ENCODE results near the gene IST1.
"Not testable (repeated sequence)": the region's sequence is repeated elsewhere in the genome, so short reads cannot be mapped to it uniquely, and the experiment has no call there.

Gene IST1

DNA sequence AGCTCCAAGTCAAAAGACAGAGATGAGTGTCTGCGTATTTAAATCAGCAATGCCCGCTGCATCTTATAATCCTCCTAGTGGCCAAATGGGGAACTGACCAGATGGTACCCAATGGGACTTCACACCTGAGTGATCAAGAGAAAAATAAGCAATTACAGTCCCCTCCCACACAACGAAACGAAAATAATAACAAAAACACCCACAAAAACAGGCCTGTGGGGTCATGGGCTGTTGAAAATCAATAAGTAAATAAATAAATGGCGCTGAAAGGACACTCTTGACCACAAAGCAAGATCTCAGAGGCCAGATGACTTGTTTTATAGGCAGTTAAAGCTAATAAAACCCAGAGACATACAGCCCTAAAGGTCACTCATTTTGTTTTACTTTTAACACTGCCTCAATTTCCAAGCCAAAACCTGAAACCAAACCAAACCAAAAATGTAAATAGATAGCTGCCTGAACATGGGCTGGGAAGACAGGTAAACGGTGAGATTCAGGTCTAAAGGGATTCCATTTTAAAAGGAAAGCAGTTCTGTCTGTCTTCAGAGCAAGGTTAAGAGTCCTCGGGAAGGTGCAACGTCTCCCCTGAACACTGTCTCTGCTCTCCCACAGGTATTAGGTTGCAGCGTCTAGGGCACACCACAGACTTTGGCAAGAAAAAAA, 12.7 kb upstream of the IST1 start:
- peak; percentile 67 for DNase-seq

DNA sequence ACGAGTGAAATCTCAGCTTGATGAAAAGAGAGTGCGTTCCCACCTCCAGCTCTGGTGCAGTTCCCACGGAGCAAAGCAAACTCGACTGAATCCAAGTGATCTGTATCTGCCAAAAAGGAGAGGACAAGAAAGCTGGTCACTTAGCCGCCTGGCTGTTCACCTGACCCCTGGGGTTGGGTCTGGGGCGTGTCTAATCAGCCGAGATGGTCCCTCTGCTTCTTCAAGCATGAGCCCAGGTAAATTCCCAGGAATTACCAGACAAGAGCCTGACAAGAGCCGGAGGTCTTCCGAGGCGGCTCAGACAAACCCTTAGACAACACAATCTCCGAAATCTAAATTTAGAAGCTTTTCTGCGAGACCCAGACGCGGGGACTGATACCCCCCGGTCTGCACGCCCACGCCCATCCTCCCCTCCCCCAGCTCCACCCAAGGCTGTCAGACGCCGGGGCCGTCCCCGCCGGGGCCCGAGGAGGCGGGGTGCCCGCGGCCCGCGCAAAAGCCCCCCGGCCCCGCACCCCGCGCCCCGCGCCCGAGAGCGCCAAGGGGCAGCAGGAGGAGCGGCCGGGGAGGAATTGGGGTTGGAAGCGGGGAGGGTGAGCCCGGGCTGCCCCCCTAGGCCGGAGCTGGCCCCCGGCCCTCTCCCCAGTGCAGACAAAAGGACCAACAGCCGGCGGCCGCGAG, 12.0 kb upstream of the IST1 start:
- DNase-seq: peak; percentile 10

DNA sequence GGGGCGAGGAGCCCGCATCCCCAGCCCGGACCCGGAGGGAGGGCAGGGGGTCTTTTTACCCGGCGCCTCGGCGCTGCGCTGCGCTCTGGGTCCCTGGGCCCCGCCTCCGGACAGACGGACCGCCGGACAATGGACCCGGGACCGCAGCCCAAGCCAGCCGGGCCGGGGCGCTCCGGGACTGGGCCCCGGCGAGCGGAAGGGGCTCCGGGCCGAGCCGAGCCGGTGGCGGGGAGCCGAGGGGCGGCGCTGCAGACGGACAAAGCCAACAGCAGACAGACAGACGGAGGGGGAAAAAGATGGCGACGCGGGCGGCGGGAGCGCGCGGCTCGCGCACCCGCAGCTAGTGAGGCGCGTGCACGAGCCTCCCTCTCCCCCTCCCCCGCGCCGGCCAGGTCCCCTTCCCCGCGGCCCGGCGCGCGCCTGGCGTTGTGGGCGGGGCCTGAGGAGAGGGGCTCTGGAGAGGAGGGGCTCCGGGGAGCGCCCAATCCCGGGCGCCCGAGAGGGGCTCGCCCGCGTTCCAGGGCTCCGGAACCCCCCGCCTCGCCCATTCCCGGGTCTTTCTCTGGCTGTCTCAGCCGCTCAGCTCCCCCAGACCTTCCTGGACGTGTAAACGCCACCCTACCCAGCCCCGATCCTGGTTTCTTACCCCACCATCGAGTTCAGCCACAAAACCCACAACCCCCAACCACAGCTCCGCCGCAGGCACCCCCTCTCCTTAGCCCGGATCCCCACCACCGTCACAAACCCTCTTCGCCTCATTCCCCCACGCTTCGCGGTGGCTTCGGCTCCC, 11.3 kb upstream of the IST1 start, which contains the start of gene ZNF821:
Gene ZNF821, minus strand, starts transcription at position 334 of the 790 bp plus-strand sequence. CDS start 4,236 bp downstream, outside the sequence.
- peak; percentile 80 for DNase-seq

DNA sequence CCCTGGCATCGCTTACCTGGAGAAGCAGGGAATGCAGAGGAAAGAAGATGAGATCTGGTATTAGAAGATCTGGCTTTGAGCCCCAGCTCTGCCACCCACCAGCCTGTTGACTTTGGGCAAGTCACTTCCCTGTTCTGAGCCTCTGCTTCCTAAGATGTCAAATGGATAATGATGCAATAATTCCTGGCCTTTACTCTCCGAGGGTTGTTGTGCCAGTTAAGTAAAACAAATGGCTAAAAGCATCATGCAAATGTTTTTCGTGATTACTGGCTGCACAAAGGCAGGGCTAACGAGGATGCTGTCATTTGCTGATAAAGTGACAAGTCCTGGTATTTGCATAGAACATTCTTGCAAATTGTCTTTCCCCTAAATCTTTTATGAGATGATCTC, 10.1 kb upstream of the IST1 start:
- no peak for DNase-seq

DNA sequence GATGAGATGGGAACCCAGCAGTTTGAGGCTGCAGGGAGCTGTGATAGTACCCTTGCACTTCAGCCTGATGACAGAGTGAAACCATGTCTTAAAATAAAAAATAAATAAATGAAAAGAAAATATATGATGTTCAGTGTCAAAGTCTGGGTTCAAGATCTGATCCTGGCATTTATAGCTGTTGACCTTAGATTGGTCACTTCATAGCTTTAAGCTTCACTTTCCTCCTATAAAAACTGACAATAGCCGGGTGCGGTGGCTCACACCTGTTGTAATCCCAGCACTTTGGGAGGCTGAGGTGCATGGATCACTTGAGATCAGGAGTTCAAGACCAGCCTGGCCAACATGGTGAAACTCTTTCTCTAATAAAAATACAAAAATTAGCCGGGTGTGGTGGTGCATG, 6.2 kb upstream of the IST1 start:
- DNase-seq: no peak

DNA sequence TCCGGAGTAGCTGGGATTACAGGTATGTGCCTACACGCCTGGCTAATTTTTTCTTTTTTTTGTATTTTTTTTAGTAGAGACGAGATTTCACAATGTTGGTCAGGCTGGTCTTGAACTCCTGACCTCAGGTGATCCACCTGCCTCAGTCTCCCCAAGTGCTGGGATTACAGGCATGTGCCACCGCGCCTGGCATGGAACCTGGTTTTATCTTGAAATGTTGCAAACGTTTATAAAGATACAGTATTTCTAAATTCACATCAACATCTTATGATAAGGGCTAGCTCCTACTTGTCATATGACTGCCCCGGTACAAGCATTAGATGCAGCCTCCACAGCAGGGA, 1.5 kb upstream of the IST1 start:
- no peak for DNase-seq

DNA sequence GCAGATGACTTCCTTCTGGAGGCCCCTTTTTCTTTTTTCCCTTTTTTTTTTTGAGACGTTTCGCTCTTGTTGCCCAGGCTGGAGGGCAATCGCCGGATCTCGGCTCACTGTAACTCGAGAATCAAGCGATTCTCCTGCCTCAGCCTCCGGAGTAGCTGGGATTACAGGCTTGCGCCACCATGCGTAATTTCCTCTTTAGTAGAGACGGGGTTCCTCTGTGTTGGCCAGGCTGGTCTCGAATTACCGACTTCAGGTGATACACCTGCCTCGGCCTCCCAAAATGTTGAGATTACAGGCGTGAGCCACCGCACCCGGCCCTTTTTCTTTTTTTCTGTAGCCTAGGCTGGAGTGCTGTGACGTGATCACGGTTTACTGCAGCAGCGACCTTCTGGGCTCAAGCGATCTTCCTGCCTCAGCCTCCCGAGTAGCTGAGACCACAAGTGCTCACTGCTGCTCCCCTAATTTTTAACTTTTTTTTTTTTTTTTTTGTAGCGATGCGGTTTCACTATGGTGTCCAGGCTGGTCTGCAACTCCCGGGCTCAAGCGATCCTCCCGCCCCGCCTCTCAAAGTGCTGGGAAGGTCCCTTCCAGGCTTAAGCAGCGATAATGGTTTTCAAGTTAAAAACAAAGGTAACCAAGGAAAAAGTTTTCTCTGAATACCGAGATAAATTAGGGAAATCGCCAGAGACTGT, 956 bp upstream of the IST1 start:
- DNase-seq: peak; percentile 60

DNA sequence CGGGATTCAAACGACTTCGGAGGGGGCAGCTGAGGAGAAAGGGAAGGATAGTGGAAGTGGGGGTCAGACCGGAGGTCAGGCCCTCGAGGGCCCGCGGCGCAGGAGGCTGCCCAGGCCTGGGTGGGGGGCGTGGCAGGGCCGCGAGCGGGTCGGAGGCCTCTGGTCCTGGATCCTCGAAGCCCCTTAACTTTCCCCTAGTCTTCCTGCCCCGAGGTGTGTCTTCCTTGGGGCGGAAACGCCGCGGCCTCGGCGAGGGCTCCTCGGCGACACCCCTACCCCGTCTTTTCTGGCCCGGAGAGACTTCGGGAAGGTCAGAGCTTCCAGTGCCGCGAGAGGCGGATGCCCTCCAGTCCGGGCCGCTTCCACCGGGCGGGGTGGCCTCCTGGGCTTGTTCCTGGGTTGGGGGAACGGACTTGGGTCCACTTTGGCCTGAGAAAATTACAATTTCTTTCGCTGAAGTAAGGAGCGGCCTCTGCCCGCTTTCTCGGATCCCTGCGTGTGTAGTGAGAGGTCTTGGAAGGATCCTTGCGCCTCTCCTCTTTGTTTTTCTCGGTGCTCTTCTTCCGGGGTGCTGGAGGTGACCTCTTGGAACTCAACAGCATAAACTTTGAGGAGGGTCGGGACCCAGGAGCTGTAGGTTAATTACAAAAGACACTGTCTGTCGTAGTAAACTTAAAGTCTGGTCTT, 491 bp downstream of the IST1 start:
- peak; percentile 47 for DNase-seq

DNA sequence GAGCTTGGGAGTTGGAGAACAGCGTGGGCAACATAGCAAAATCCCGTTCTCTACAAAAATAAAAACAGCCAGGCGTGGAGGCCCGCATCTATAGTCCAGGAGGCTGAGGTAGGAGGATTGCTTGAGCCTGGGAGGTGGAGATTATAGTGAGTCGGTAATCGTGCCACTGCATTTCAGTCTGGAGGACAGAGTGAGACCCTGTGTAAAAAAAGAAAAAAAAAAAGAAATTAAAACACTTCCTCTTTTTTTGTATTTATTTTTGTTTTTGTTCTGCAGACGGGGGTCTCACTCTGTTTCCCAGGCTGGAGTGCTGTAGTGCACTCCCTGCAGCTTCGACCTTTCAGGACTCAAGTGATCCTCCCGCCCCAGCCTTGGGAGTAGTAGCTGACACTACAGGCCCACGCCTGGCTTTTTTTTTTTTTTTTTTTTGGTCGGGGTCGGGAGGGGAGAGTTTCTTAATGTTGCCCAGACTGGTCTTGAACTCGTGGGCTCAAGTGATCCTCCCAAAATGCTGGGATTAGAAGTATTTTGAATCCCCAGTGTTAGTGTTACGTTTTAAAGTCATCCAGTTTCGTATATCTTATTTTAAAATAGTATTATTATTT, 1.5 kb downstream of the IST1 start:
- no peak for DNase-seq

DNA sequence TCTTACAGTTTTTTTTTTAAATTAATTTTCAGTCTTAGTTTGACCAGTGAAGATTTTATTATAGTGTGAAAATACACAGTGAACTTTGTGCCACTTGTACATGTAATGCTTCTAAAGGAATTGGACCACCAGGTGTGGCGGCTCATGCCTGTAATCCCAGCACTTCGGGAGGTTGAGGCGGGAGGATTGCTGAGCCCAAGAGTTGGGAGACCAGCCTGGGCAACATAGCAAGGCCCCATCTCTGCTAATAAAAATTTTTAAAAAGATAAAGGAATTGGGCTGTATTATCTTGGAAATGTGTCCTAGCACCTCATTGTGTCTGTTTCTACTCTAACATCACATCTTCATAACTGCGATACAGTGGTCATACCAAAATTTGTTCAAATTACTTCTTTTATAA, 3.8 kb downstream of the IST1 start:
- no peak for DNase-seq

DNA sequence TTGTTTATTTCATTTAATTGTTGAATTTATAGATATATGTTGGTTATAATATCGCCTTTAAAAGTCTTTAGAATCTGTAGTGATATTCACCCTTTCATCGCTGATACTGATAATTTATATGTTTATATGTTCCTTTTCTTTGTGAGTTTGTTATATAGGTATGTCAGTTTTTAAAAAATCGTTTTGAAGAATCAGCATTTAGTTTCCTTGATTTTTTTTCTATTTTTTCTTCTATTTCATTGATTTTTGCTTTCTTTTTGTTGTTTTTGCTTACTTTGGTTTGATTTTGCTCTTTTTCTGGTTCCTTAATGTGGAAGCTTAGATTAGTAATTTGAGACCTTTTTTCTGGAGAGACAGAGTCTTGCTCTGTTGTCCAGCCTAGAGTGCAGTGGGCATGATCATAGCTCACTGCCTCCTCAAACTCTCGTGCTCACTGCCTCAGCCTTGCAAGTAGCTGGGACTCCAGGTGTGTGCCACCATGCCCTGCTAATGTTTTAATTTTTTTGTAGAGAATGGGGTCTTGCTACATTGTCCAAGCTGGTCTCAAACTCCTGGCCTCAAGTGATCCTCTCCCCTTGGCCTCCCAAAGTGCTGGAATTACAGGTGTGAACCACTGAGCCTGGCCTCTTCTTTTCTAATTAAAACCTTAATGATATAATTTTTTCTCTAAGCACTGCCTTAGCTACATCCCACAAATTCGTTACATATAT, 7.5 kb downstream of the IST1 start:
- no peak for DNase-seq

DNA sequence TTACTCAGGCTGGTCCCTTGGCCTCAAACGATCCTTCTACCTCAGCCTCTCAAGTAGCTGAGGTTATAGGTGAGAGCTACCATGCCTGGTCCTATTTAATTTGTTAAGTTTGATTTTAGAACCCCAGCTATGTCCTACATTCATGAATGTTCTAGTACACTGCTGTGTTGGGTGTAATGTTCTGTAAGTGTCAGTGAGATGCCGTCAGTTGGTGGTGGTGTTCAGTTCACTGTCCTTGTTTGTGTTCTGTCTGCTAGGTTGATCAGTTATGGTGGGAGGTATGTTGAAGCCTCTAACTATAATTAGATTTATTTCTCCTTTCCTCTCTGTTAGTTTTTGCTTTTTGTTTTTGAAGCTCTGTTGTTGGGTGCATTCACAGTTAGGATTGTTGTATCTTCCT, 8.3 kb downstream of the IST1 start:
- no peak for DNase-seq

DNA sequence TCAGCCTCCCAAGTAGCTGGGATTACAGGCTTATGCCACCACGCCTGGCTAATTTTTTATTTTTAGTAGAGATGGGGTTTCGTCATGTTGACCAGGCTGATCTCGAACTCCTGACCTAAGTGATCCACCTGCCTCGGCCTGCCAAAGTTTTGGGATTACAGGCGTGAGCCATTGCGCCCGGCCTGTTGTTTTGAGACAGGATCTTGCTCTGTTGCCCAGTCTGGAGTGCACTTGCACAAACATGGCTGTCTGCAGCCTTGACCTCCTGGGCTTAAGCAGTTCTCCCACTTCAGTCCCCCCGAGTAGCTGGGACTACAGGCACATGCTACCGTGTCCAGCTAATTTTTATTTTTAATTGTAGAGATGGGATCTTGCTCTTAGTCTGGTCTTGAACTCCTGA, 8.9 kb downstream of the IST1 start:
- no peak for DNase-seq

DNA sequence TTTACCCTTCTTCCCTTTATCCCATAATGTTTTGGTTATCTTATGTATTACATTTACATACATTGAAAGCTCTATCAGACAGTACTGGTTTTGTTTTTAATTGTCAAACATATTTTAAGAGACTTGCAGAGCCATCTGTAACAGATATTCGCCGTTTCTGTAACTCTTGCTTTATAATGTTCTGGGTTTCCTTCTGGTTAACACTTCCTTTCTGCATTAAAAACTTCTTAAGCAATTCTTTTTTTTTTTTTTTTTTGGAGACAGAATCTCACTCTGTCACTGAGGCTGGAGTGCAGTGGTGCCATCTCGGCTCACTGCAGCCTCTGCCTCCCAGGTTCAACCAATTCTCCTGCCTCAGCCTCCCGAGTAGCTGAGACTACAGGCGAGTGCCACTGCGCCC, 10.4 kb downstream of the IST1 start:
- DNase-seq: not testable (repeated sequence)

DNA sequence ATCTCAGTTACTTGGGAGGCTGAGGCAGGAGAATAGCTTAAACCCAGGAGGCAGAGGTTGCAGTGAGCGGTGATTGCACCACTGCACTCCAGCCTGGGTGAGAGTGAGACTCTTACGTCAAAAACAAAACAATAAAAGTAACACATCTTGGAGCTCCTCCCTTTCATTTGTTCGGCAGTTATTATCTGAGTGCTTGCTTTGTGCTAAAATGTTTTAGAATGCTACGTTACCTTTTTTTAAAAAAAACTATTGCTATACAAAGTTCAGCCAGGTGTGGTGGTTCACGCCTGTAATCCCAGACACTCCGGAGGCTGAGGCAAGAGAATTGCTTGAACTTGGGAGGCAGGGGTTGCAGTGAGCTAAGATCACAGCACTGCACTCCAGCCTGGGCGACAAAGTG, 15.8 kb downstream of the IST1 start:
- DNase-seq: no peak

DNA sequence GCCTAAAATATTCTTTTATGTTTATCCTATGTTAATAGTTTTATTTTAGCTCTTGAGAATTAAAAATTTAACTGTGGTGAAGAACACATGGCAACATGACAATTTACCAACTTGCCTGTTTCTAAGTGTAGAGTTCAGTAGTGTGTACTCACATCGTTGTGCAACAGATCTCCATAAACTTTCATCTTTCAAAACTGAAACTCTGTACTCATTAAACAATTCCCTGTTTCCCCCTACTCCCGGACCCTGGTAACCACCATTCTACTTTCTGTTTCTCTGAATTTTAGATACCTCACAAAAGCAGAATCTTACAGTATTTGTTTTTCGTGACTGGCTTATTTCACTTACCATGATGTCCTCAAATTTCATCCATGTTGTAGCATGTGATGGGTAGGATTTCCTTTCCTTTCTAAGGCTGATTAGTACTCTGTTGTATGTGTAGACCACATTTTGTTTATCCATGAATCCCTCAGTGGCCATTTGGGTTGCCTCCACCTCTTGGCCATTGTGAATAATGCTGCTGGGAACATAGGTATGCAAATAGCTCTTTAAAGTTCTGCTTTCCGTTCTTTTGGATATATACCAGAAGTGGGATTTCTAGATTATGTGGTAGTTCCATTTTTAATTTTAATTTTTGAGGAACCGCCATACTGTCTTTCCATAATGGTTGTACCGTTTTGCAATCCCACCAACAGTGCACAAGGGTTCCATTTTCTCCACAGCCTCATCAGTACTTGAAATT, 17.4 kb downstream of the IST1 start:
- DNase-seq: no peak

DNA sequence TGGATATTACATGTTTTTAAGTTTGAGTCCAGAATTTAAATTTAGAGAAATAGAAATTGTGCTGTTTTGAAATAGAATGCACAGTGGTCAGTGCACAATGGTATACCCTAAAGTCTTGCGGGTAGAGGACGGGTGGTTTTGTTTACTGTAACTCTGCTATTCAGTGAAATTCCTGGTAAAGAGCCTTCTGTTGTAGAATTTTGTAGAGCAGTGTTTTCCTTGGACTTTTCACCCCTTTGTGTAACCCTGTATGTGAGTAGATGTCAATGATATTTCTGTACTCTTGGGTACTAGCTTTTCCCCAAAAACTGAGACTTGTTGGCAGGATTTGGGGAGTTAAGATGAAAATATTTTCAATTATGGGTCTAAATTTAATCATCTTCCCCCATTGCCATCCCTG, 19.5 kb downstream of the IST1 start:
- no peak for DNase-seq

DNA sequence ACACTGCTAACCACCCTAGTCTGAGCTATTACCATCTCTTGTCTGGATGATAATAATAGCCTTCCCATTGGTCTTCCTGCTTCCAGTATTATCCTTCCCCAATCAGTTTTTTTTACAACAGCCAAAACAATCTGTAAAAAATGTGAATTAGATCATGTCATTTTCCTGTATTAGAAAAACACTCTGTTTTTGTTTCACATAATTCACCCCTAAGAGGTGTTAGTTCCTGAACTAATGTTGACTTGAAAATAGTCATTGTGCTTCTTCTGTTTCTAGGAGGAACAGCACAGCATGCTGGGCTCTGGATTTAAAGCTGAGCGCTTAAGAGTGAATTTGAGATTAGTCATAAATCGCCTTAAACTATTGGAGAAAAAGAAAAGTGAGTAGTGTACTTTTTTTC, 20.0 kb downstream of the IST1 start:
- DNase-seq: no peak

DNA sequence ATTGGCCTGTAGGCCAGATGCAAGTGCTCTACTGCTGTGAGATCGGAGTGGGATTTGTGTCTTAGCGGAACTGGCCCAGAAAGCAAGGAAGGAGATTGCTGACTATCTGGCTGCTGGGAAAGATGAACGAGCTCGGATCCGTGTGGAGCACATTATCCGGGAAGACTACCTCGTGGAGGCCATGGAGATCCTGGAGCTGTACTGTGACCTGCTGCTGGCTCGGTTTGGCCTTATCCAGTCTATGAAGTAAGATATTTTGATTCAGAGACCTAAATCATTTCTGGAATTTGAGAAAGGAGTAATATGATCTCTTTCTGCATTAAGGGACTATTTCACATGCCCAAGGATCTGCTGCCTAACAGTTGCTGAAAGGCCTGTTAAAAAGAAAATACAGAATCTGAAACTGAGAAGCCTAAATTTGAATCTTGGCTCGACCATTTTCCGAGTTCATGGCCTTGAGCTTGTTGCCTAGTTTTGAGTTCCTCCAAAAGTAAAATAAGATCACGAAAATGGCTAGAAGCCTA, 21.1 kb downstream of the IST1 start:
- DNase-seq: peak; percentile 10

DNA sequence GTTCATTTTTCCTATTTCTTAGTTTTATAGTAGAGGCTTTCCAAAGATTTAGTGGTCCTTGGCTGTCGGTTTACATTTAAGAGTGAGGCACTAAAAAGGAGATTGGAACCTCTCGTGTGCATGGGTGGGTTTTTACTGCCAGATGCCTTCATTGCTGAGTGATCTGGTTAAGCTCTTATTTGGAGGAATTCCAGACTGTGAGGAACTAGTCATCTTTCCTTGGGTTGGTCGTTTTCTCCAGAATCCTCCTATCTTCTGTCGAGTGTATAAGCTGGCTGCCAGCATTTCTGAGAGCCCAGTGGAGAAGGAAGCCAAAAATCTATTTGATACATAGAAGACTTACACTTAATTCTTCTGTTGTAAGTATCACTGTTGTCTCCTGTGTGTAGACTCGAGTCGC, 22.6 kb downstream of the IST1 start:
- DNase-seq: peak; percentile 75

DNA sequence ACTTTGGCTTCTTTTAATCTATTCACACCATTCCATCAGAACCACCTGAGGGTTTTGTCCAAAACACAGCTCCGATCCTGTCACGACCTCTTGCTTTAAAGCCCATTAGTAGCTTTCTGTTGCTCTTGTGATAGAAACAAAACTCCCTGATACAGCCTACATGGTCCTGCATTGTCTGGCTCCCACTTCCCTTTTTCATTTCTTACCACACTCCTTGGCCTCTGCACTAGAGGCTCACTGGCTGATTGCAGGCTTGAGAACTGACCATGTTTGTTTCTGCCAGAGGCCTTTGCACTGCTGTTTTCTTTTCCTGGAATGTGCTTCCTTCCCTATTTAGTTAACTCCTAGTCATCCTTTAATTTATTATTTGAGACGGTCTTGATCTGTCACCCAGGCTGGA, 23.7 kb downstream of the IST1 start:
- DNase-seq: no peak
